Stomach (tissue), 9 donors: ENCODE data around the gene SCOC. TPM values are rescaled to one million over a fixed set of nuclear protein-coding genes. Genes with fewer than 3 reads are reported as not detected.
"Not testable (repeated sequence)": the region's sequence is repeated elsewhere in the genome, so short reads cannot be mapped to it uniquely, and the experiment has no call there.

Experiments
- DNase-seq, 2 donors: peaks; one replicate each; pipeline versions ENCODE4 v3.0.0 to v3.0.0-alpha.2; 2013 to 2019
- H3K27ac ChIP-seq, 5 donors: fragments of 200-600 bp in 4 of 5; sonication (generic) in 4 of 5; one replicate each; pipeline ENCODE4 v1.5.1; 2013 to 2019; ENCODE audit warnings: mild to moderate bottlenecking in 1 of 5, moderate library complexity in 1 of 5
- H3K27me3 ChIP-seq, 3 donors: fragments of 200-600 bp; sonication (generic); one replicate each; pipeline ENCODE4 v1.5.1; 2017 to 2019; ENCODE audit warnings: mixed run types in 1 of 3
- H3K36me3 ChIP-seq, 4 donors: fragments of 200-600 bp; sonication (generic); 1 replicate in 3 of 4; 2 replicates in 1 of 4; pipeline ENCODE4 v1.5.1; 2016 to 2019
- H3K4me1 ChIP-seq, 4 donors: fragments of 200-600 bp; sonication (generic); one replicate each; pipeline ENCODE4 v1.5.1; 2016 to 2019
- H3K4me3 ChIP-seq, 4 donors: fragments of 200-600 bp; sonication (generic) in 3 of 4; one replicate each; pipeline ENCODE4 v1.5.1; 2016 to 2019; ENCODE audit warnings: mild to moderate bottlenecking in 1 of 4
- H3K9me3 ChIP-seq, 4 donors: fragments of 200-600 bp; sonication (generic); one replicate each; pipeline ENCODE4 v1.5.1; 2016 to 2019
- CTCF ChIP-seq, 7 experiments: fragments of 450-650 bp in 4 of 7; fragments of 200-600 bp in 3 of 7; sonication (generic) in 3 of 7; IDR thresholded peaks; one replicate each; pipeline ENCODE4 v1.5.1; 2016 to 2019; ENCODE audit warnings: antibody characterized with exemption in 7 of 7, control low read depth in 2 of 7, mild to moderate bottlenecking in 1 of 7
- EP300 ChIP-seq: sonication (generic); formaldehyde crosslinking; IDR thresholded peaks from one replicate; pipeline ENCODE4 v1.6.1; 2017; ENCODE audit warnings: antibody characterized with exemption
- POLR2A ChIP-seq, 4 donors: fragments of 450-650 bp; IDR thresholded peaks; one replicate each; pipeline ENCODE4 v1.6.1; 2016; ENCODE audit warnings: antibody characterized with exemption in 4 of 4, control low read depth in 2 of 4, mild to moderate bottlenecking in 1 of 4, moderate library complexity in 1 of 4
- POLR2AphosphoS5 ChIP-seq, 3 donors: sonication (generic); formaldehyde crosslinking; IDR thresholded peaks; one replicate each; pipeline ENCODE4 v1.6.1; 2016; ENCODE audit warnings: antibody characterized with exemption in 3 of 3
- whole genome bisulfite sequencing, 5 donors: extraction: QIAGEN DNeasy Blood & Tissue Kit in 3 of 5; methylation state at CpG; one replicate each; pipeline versions ENCODE4 v1.1.5 to v1.1.7; 2013 to 2018; 5-methylcytosine and 5-hydroxymethylcytosine counted together
- intact Hi-C: fragments of 100-400 bp; cut with DNase I; formaldehyde crosslinking; loops from one replicate; pipeline ENCODE4 v1.15.1; 2023; ENCODE audit warnings: low total_unique reads
- polyA plus RNA-seq, 3 donors: library from polyadenylated mRNA; stranded (reverse); fragments of 200-250 nt; gene quantifications; one replicate each; pipeline ENCODE4 v1.2.3, GENCODE V29; 2013
- total RNA-seq, 5 donors: library from RNA; depleted of rRNA; stranded (reverse); fragments of >200 nt; gene quantifications; one replicate each; pipeline versions ENCODE4 v1.1.0 to v1.2.3, GENCODE V29; 2014 to 2016
- donor health status: healthy with polysubstance abuse.
- donor health status: Bipolar disorder and iron deficiency.
- donor health status: healthy.

SCOC gene
- total and polyA plus RNA-seq, 8 donors, result 28.4 to 108 (median 56.3) TPM

- Histone ChIP-seq H3K4me3 (no peak overlapping the region), H3K9me3 (no peaks in the 10 kb centered on the region), H3K27me3 (no peaks in the 10 kb centered on the region), H3K4me1 (no peaks in the 10 kb centered on the region), H3K36me3 (no peaks in the 10 kb centered on the region), H3K27ac (no peak overlapping the region)
- WGBS, 5 donors, result 61 to 78% (median 71%) methylated on average over 5 of the region's 5 CpGs
- no peak for DNase-seq
- TF ChIP-seq EP300 (no peak), POLR2AphosphoS5 (IDR thresholded peaks at IDR 0.05) (no peak), CTCF (IDR thresholded peaks at IDR 0.05) (no peak), POLR2A (IDR thresholded peaks at IDR 0.05) (no peak)
- intact Hi-C loops, result no loop called here
Observed at GRCh38 chr4:140395668-140396067, 22.2 kb downstream of the SCOC start.

GRCh38 chr4:140400111-140400510 is 26.7 kb downstream of the SCOC start:
- Histone ChIP-seq H3K4me3 (no peak overlapping the region), H3K27me3 (no peaks in the 10 kb centered on the region), H3K36me3 (no peaks in the 10 kb centered on the region), H3K9me3 (no peaks in the 10 kb centered on the region), H3K4me1 (no peaks in the 10 kb centered on the region), H3K27ac (no peak overlapping the region)
- TF ChIP-seq EP300 (no peak), POLR2AphosphoS5 (IDR thresholded peaks at IDR 0.05) (no peak), POLR2A (IDR thresholded peaks at IDR 0.05) (no peak), CTCF (IDR thresholded peaks at IDR 0.05) (no peak)
- WGBS, 5 donors, result 64 to 86% (median 78%) methylated on average over 2 of the region's 2 CpGs
- intact Hi-C loops, result no loop called here
- DNase-seq, result no peak

- no peaks in the 10 kb centered on the region for H3K36me3 ChIP-seq
- intact Hi-C loops, result no loop called here
- no peaks in the 10 kb centered on the region for H3K9me3 ChIP-seq
- DNase-seq, result no peak
- H3K4me1 ChIP-seq, result no peaks in the 10 kb centered on the region
- no peak overlapping the region for H3K4me3 ChIP-seq
- no peak for TF ChIP-seq POLR2AphosphoS5 (IDR thresholded peaks at IDR 0.05)
- no peak for TF ChIP-seq CTCF (IDR thresholded peaks at IDR 0.05)
- TF ChIP-seq POLR2A (IDR thresholded peaks at IDR 0.05), result no peak
- TF ChIP-seq EP300, result no peak
- H3K27me3 ChIP-seq, result no peaks in the 10 kb centered on the region
- no peak overlapping the region for H3K27ac ChIP-seq
Observed at GRCh38 chr4:140406292-140406691, 32.8 kb downstream of the SCOC start.

GRCh38 chr4:140408974-140409373 is 35.5 kb downstream of the SCOC start:
- 88 to 95% (median 93%) methylated on average over 1 of the region's 1 CpG for WGBS, 5 donors
- Histone ChIP-seq H3K27me3 (no peaks in the 10 kb centered on the region), H3K27ac (no peak overlapping the region), H3K4me1 (no peaks in the 10 kb centered on the region), H3K9me3 (no peaks in the 10 kb centered on the region), H3K4me3 (no peak overlapping the region), H3K36me3 (no peaks in the 10 kb centered on the region)
- no peak for DNase-seq
- intact Hi-C loops, result no loop called here
- no peak for TF ChIP-seq POLR2AphosphoS5 (IDR thresholded peaks at IDR 0.05)
- TF ChIP-seq POLR2A (IDR thresholded peaks at IDR 0.05), result no peak
- no peak for TF ChIP-seq CTCF (IDR thresholded peaks at IDR 0.05)
- TF ChIP-seq EP300, result no peak

GRCh38 chr4:140413130-140413969 is 39.9 kb downstream of the SCOC start:
- H3K9me3 ChIP-seq, H3K27ac ChIP-seq, H3K36me3 ChIP-seq, H3K4me1 ChIP-seq, DNase-seq, intact Hi-C loops, H3K27me3 ChIP-seq, H3K4me3 ChIP-seq: not testable (repeated sequence)
- WGBS, 5 donors, result 81 to 92% (median 87%) methylated on average over 24 to 31 of the region's 32 CpGs
